Keratinocyte (primary cell): ENCODE data around the gene TRIM52.

Experiments
- CTCF ChIP-seq, 3 experiments: IDR thresholded peaks in 1 of 3; conservative IDR thresholded peaks in 1 of 3; optimal IDR thresholded peaks in 1 of 3; 2 replicates in 2 of 3; 3 replicates in 1 of 3; pipeline versions ENCODE3 to v1.5.1; 2011; ENCODE audit warnings: low read length in 3 of 3, mild to moderate bottlenecking in 3 of 3, moderate library complexity in 2 of 3, control low read depth in 1 of 3, inconsistent platforms in 1 of 3; ENCODE audit not compliant: insufficient read depth in 2 of 3; ENCODE audit errors: extremely low read depth in 1 of 3
- EZH2 ChIP-seq: IDR thresholded peaks from one replicate; pipeline ENCODE4 v1.6.1; 2012; ENCODE audit warnings: inconsistent platforms, mild to moderate bottlenecking, low read length, moderate library complexity

DNA sequence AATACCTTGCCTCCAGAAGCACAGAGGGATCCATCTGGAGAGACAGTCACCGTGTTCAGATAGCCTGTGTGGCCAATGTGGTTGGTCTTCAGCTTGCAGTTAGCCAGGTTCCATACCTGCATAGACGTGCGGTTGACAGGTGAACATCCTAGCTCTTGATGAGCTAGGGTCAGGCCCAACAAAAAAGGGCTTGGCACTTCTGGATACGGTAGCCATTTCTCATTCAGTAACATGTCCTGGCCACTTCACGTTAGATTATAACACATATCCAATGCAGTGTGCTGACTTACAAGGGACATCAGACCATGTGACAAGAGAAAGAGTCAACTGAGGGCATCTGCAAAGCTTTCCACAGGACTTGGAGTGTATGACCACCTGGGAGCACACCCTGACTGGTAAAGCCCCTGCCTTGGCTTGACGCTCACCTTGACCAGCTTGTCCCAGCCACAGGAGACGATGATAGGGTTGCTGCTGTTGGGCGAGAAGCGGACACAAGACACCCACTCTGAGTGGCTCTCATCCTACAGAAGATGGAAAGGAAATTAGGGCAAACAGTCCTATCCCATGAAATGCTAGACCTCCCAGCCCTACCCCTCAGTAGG is 21.8 kb downstream of the TRIM52 start:
- no peak for TF ChIP-seq CTCF (optimal IDR thresholded peaks at IDR 0.05 in 1 of 3, IDR thresholded peaks at IDR 0.05 in 1 of 3, conservative IDR thresholded peaks at IDR 0.05 in 1 of 3; ENCODE audit: extremely low read depth in 1 of 3, insufficient read depth in 2 of 3, low read length in 3 of 3)
- no peak for TF ChIP-seq EZH2
